ENCODE data around the gene GPBP1.

GRCh38 chr5:57137401-57137800 is 36.5 kb upstream of the GPBP1 start:
- TF ChIP-seq CTCF (conservative IDR thresholded peaks at IDR 0.05; ENCODE audit: low read depth, low read length) (no peak), RCOR1 (IDR thresholded peaks at IDR 0.05; ENCODE audit: insufficient replicate concordance, low read length) (no peak), RFX5 (IDR thresholded peaks at IDR 0.05; ENCODE audit: low read depth, low read length) (no peak), CHD1 (IDR thresholded peaks at IDR 0.05; ENCODE audit: low read depth, low read length) (no peak), RAD21 (IDR thresholded peaks at IDR 0.05; ENCODE audit: low read length) (no peak), MAFK (IDR thresholded peaks at IDR 0.05; ENCODE audit: low read depth, low read length) (no peak)
